Upper lobe of left lung (tissue), 6 donors: ENCODE data around the gene TMEM175. TPM values are rescaled to one million over a fixed set of nuclear protein-coding genes. Genes with fewer than 3 reads are reported as not detected.

Experiments used
- ATAC-seq, 2 donors: fragments of 200-7000 bp; cut with Tn5 transposase; one replicate each; pipeline ENCODE4 v1.9.1; 2022; ENCODE audit warnings: mild to moderate bottlenecking in 2 of 2, moderate library complexity in 2 of 2; ENCODE audit not compliant: low FRiP score in 2 of 2
- DNase-seq, 2 donors: peaks; one replicate each; pipeline ENCODE4 v3.0.0-alpha.2; 2019 to 2020
- H3K27ac ChIP-seq, 4 donors: fragments of 200-600 bp; sonication (generic); one replicate each; pipeline ENCODE4 v1.5.1; 2016 to 2019
- H3K27me3 ChIP-seq, 4 donors: fragments of 200-600 bp; sonication (generic); one replicate each; pipeline ENCODE4 v1.5.1; 2017 to 2019
- H3K36me3 ChIP-seq, 4 donors: fragments of 200-600 bp; sonication (generic); one replicate each; pipeline ENCODE4 v1.5.1; 2016 to 2019
- H3K4me1 ChIP-seq, 4 donors: fragments of 200-600 bp; sonication (generic); one replicate each; pipeline ENCODE4 v1.5.1; 2018 to 2019
- H3K4me3 ChIP-seq, 4 donors: fragments of 200-600 bp; sonication (generic); one replicate each; pipeline ENCODE4 v1.5.1; 2017 to 2019; ENCODE audit warnings: mild to moderate bottlenecking in 2 of 4, moderate library complexity in 1 of 4
- H3K9me3 ChIP-seq, 4 donors: fragments of 200-600 bp; sonication (generic); one replicate each; pipeline ENCODE4 v1.5.1; 2018 to 2019
- EP300 ChIP-seq, 4 donors: sonication (generic); formaldehyde crosslinking; IDR thresholded peaks; one replicate each; pipeline ENCODE4 v1.5.1; 2017; ENCODE audit warnings: antibody characterized with exemption in 4 of 4, control low read depth in 2 of 4
- POLR2A ChIP-seq, 4 donors: fragments of 450-650 bp; IDR thresholded peaks; one replicate each; pipeline ENCODE4 v1.5.1; 2016 to 2017; ENCODE audit warnings: antibody characterized with exemption in 4 of 4, mild to moderate bottlenecking in 2 of 4
- POLR2AphosphoS5 ChIP-seq, 2 donors: sonication (generic); formaldehyde crosslinking; IDR thresholded peaks; one replicate each; pipeline ENCODE4 v1.5.1; 2017; ENCODE audit warnings: antibody characterized with exemption in 2 of 2
- whole genome bisulfite sequencing, 2 donors: methylation state at CpG; one replicate each; pipeline ENCODE4 v1.1.5; 2017 to 2018; 5-methylcytosine and 5-hydroxymethylcytosine counted together
- total RNA-seq, 6 donors: library from RNA; depleted of rRNA in 4 of 6; stranded (reverse); fragments of >200 nt in 4 of 6; gene quantifications; one replicate each; pipeline versions ENCODE4 v1.1.0 to v1.2.1, GENCODE V29; 2016 to 2021
- TF ChIP-seq, protein P1 (sequence below), 6 experiments: fragments of 450-650 bp in 4 of 6; fragments of 200-600 bp in 2 of 6; sonication (generic) in 2 of 6; IDR thresholded peaks; one replicate each; pipeline ENCODE4 v1.5.1; 2016 to 2019; ENCODE audit warnings: antibody characterized with exemption in 6 of 6
- donor health status: DM: no; HTN: no; CAD: no; lungs with moderate emphysema.
- donor health status: DM: no; HTN: yes; CAD: no; lungs with severe emphysema.

TMEM175 gene
- total RNA-seq, 6 donors from 2014 or later = 24.6 to 126 (median 41.8) TPM

DNA sequence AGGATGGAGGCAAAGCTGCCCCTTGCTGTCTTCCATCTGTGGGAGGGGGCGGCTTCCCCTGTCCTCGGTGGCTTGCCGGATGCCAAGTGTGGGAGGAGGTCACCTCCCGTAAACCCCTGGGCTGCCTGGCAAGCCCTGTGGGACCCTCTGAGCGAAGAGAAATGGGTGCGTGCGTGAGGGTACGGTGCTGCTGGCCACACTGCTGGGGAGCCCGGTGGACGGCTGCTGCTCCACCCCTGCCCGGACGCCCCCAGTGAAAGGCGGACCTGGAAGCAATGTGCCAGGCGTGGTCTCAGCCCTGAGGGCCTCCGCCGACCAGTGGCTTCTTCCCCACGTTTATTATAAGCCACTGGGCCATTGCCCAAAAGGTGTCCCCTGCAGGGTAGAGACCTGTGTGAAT, 50.0 kb downstream of the TMEM175 start:
- no peaks in the 10 kb centered on the region for H3K9me3 ChIP-seq
- H3K4me1 ChIP-seq = peaks cover 19 to 38% (median 26%) of the 10 kb centered on the region in 4 donors
- H3K4me3 ChIP-seq = no peak overlapping the region
- peak in 1 of 2 donors; percentile 53 for DNase-seq
- WGBS, 2 donors = 91 to 94% methylated on average over 8 to 17 of the region's 17 CpGs
- no peak overlapping the region for H3K27ac ChIP-seq
- H3K27me3 ChIP-seq = no peaks in the 10 kb centered on the region
- no peak for ATAC-seq
- no peaks in the 10 kb centered on the region for H3K36me3 ChIP-seq
- TF ChIP-seq POLR2A (IDR thresholded peaks at IDR 0.05) = no peak
- no peak for TF ChIP-seq EP300 (IDR thresholded peaks at IDR 0.05)
- no peak for TF ChIP-seq POLR2AphosphoS5 (IDR thresholded peaks at IDR 0.05)
- TF ChIP-seq, protein P1, sequence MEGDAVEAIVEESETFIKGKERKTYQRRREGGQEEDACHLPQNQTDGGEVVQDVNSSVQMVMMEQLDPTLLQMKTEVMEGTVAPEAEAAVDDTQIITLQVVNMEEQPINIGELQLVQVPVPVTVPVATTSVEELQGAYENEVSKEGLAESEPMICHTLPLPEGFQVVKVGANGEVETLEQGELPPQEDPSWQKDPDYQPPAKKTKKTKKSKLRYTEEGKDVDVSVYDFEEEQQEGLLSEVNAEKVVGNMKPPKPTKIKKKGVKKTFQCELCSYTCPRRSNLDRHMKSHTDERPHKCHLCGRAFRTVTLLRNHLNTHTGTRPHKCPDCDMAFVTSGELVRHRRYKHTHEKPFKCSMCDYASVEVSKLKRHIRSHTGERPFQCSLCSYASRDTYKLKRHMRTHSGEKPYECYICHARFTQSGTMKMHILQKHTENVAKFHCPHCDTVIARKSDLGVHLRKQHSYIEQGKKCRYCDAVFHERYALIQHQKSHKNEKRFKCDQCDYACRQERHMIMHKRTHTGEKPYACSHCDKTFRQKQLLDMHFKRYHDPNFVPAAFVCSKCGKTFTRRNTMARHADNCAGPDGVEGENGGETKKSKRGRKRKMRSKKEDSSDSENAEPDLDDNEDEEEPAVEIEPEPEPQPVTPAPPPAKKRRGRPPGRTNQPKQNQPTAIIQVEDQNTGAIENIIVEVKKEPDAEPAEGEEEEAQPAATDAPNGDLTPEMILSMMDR (IDR thresholded peaks at IDR 0.05) = no peak

DNA sequence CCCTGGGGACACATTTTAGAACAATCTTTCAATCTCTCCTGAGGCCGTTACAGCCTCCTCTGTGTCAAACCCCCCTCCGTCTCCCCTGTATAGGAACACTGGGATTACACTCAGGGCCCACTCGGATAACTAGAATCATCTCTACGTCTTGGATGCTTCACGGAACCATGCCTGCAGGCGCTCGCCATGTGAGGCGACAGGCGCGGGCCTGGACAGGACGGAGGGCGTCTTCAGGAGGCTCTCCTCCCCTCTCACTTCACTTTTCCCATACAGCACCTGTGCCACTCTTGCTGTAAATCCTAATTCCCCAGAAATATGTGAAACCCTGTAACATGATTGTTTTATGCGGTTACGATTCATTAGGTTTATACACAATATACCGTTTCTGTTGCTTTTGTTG, 50.6 kb downstream of the TMEM175 start:
- DNase-seq (peak in 1 of 2 donors; percentile 50), ATAC-seq (no peak)
- Histone ChIP-seq H3K27me3 (no peaks in the 10 kb centered on the region), H3K9me3 (no peaks in the 10 kb centered on the region), H3K4me1 (peaks cover 24 to 44% (median 31%) of the 10 kb centered on the region in 4 donors), H3K27ac (no peak overlapping the region), H3K36me3 (no peaks in the 10 kb centered on the region), H3K4me3 (no peak overlapping the region)
- no peak for TF ChIP-seq EP300 (IDR thresholded peaks at IDR 0.05)
- TF ChIP-seq, protein P1 (IDR thresholded peaks at IDR 0.05) = no peak
- TF ChIP-seq POLR2AphosphoS5 (IDR thresholded peaks at IDR 0.05) = no peak
- TF ChIP-seq POLR2A (IDR thresholded peaks at IDR 0.05) = no peak
- WGBS, 2 donors = 95 to 97% methylated on average over 15 of the region's 15 CpGs

DNA sequence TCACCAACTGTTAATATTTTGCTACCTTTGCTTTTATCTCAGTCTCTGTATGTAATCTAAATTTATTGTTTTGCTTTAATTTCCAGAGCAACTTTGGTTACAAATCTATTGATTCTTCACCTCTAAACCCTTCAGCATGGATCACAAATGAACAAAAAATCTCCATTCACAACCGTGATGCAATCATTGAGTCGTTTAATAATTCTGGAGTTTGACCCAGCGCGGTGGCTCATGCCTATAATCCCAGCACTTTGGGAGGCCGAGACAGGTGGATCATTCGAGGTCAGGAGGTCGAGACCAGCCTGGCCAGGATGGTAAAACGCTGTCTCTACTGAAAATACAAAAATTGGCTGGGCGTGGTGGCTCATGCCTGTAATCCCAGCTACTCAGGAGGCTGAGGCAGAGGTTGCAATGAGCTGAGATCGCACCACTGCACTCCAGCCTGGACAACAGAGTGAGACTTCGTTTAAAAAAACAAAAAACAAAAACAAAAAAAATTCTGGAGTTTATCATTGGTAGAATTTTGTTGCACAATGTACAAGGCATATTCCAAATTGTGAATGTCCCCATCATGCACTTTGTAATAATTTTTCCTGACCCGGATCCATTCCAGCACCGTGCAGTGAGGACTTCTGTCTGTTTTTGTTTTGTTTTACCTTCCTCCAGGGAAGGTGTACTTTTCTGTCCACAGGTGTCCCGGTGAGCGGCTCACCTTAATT, 52.2 kb downstream of the TMEM175 start:
- H3K4me3 ChIP-seq = peak overlapping the region in 3 of 4 donors; percentile 24 to 39 (median 37)
- TF ChIP-seq POLR2A (IDR thresholded peaks at IDR 0.05) = no peak
- no peak for TF ChIP-seq POLR2AphosphoS5 (IDR thresholded peaks at IDR 0.05)
- TF ChIP-seq EP300 (IDR thresholded peaks at IDR 0.05) = no peak
- TF ChIP-seq, protein P1 (IDR thresholded peaks at IDR 0.05) = no peak
- ATAC-seq (no peak), DNase-seq (no peak)
- no peak overlapping the region for H3K27ac ChIP-seq
- peaks cover 0 to 3% (median under 1%) of the 10 kb centered on the region in 4 donors for H3K36me3 ChIP-seq
- no peaks in the 10 kb centered on the region for H3K9me3 ChIP-seq
- WGBS, 2 donors = 80 to 82% methylated on average over 15 of the region's 15 CpGs
- H3K4me1 ChIP-seq = peaks cover 23 to 40% (median 31%) of the 10 kb centered on the region in 4 donors
- no peaks in the 10 kb centered on the region for H3K27me3 ChIP-seq

DNA sequence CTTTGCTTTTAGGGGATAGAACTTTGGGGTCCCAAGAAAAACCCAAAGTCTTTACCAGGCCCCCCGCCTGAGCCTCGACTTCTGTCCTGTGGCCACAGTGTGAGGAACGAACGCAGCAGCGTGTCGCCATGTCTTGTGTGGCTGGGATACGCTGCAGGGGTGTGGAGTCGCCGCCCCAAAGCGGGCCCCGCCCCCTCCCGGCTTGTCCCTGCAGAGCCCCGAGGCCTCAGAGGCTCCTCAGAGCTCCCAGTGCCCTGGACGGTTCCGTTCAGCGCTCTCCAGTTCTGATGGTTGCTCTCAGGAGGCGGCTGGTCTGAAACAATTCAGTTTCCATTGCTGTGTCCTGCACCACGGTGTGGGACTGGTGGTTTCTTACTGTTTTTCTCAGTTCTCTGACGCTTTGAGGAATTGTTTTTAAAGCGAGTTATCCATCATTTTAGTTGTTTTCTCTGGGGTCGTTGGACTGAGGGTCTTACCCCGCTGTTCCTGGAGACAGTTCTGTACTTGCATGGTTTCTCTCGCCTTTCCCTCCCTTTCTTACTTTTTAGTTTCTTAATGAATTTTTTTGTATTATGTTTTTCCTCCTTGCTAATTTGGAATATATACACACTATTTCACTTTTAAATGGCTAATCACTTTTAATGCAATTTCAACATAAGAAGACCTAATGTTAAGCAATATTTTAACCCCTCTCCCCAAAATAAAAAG, 53.0 kb downstream of the TMEM175 start:
- Histone ChIP-seq H3K4me3 (peak overlapping the region in 3 of 4 donors; percentile 24 to 39 (median 37)), H3K9me3 (no peaks in the 10 kb centered on the region), H3K4me1 (peaks cover 20 to 37% (median 29%) of the 10 kb centered on the region in 4 donors), H3K27ac (no peak overlapping the region), H3K27me3 (no peaks in the 10 kb centered on the region), H3K36me3 (peaks cover 0 to 11% (median 5%) of the 10 kb centered on the region in 4 donors)
- peak; percentile 89 to 96 for DNase-seq
- ATAC-seq = peak; percentile 76 to 87
- 56 to 59% methylated on average over 17 to 18 of the region's 23 CpGs for WGBS, 2 donors
- TF ChIP-seq POLR2AphosphoS5 (IDR thresholded peaks at IDR 0.05) = no peak
- TF ChIP-seq, protein P1 (IDR thresholded peaks at IDR 0.05) = no peak
- TF ChIP-seq POLR2A (IDR thresholded peaks at IDR 0.05) = peak in 1 of 4 donors; percentile 51
